HCT116 (cell line): ENCODE measurements around the gene PROK2. TPM values are rescaled to one million over a fixed set of nuclear protein-coding genes. Genes with fewer than 3 reads are reported as not detected.

Source experiments
- ATAC-seq: fragments of 200-7000 bp; cut with Tn5 transposase; 2 replicates; pipeline ENCODE4 v1.9.1; 2020; ENCODE audit warnings: mild to moderate bottlenecking, moderate library complexity
- BruUV-seq: library from RNA; stranded (reverse); fragments of 400-500 nt; replicated peaks from 2 replicates; lab custom pipeline; 2021; lab: Mats Ljungman, UMichigan
- CTCF ChIA-PET: fragments of 300-600 bp; sonication (Branson Sonifier 250); formaldehyde crosslinking; loops from one replicate; lab custom pipeline; 2021; ENCODE audit warnings: antibody characterized with exemption; lab: Charles Lee
- POLR2A ChIA-PET: fragments of 300-600, 350-600 bp; sonication (Branson Sonifier 250); formaldehyde crosslinking; loops from one replicate; lab custom pipeline; 2021; ENCODE audit warnings: antibody characterized with exemption; lab: Charles Lee
- RAD21 ChIA-PET, 2 experiments: fragments of 300-600 bp; sonication (Branson Sonifier 250); formaldehyde crosslinking; loops; one replicate each; lab custom pipeline; 2023; ENCODE audit warnings: low total read pairs in 2 of 2; ENCODE audit not compliant: uncharacterized antibody in 2 of 2, unreplicated experiment in 2 of 2, low non-redundant PET in 1 of 2; lab: Charles Lee
- DNase-seq: peaks from one replicate; pipeline ENCODE4 v3.0.0-alpha.2; 2010; ENCODE audit warnings: low read depth, low spot score
- H2AFZ ChIP-seq: fragments of 200-600 bp; shearing (Covaris generic), sonication (generic); 2 replicates; pipeline ENCODE4 v1.6.1; 2017; ENCODE audit warnings: low read depth, mixed run types, mixed read lengths, antibody characterized with exemption, low read length; ENCODE audit not compliant: poor library complexity, severe bottlenecking
- H3K27ac ChIP-seq: 2 replicates; pipeline ENCODE4 v1.5.1; 2012; ENCODE audit warnings: low read depth, low read length
- H3K27me3 ChIP-seq: fragments of 200-600 bp; sonication (generic); 2 replicates; pipeline ENCODE4 v1.6.1; 2016; ENCODE audit warnings: mixed run types, low read length, mixed read lengths; ENCODE audit not compliant: insufficient read depth
- H3K36me3 ChIP-seq, 2 experiments: fragments of 200-500 bp in 1 of 2; fragments of 200-600 bp in 1 of 2; sonication (Bioruptor generic) in 1 of 2; sonication (generic) in 1 of 2; 2 replicates each; pipeline versions ENCODE4 v1.5.1 to v1.6.1; 2014 to 2016; ENCODE audit warnings: low read length in 2 of 2, inconsistent platforms in 1 of 2, mixed read lengths in 1 of 2, mixed run types in 1 of 2; ENCODE audit not compliant: insufficient read depth in 2 of 2, control insufficient read depth in 1 of 2
- H3K4me1 ChIP-seq, 2 experiments: fragments of 200-600 bp in 1 of 2; sonication (generic) in 1 of 2; 2 replicates each; pipeline versions ENCODE4 v1.5.1 to v1.6.1; 2012 to 2017; ENCODE audit warnings: low read length in 2 of 2, inconsistent platforms in 1 of 2, mild to moderate bottlenecking in 1 of 2, mixed read lengths in 1 of 2, mixed run types in 1 of 2, moderate library complexity in 1 of 2; ENCODE audit not compliant: insufficient read depth in 2 of 2, control insufficient read depth in 1 of 2
- H3K4me2 ChIP-seq: fragments of 200-600 bp; sonication (generic); 2 replicates; pipeline ENCODE4 v1.6.1; 2017; ENCODE audit warnings: mixed run types, low read length, mixed read lengths
- H3K4me3 ChIP-seq, 2 experiments: fragments of 200-600 bp in 1 of 2; sonication (generic) in 1 of 2; replicated peaks in 1 of 2; 2 replicates each; pipeline ENCODE4 v1.5.1; 2011 to 2016; ENCODE audit warnings: low read length in 2 of 2, control low read depth in 1 of 2, low read depth in 1 of 2, mild to moderate bottlenecking in 1 of 2, mixed read lengths in 1 of 2, mixed run types in 1 of 2
- H3K79me2 ChIP-seq: fragments of 200-600 bp; sonication (generic); 2 replicates; pipeline ENCODE4 v1.6.1; 2017; ENCODE audit warnings: mild to moderate bottlenecking, mixed run types, low read length, moderate library complexity, mixed read lengths; ENCODE audit not compliant: insufficient read depth
- H3K9ac ChIP-seq: fragments of 200-600 bp; sonication (generic); 2 replicates; pipeline ENCODE4 v1.6.1; 2016; ENCODE audit warnings: low read length, mixed read lengths
- H3K9me2 ChIP-seq: fragments of 200-600 bp; sonication (generic), shearing (Covaris generic); 2 replicates; pipeline ENCODE4 v1.6.1; 2017; ENCODE audit warnings: mixed run types, mild to moderate bottlenecking, moderate library complexity; ENCODE audit not compliant: insufficient read depth
- H3K9me3 ChIP-seq, 2 experiments: fragments of 200-500 bp in 1 of 2; fragments of 200-600 bp in 1 of 2; sonication (Bioruptor generic) in 1 of 2; sonication (generic) in 1 of 2; 2 replicates each; pipeline ENCODE4 v1.6.1; 2014 to 2017; ENCODE audit warnings: low read length in 2 of 2, mixed read lengths in 2 of 2, inconsistent platforms in 1 of 2, low read depth in 1 of 2, mild to moderate bottlenecking in 1 of 2, mixed run types in 1 of 2, moderate library complexity in 1 of 2; ENCODE audit not compliant: control insufficient read depth in 1 of 2, insufficient read depth in 1 of 2
- H4K20me1 ChIP-seq: fragments of 200-600 bp; sonication (generic), shearing (Covaris generic); 2 replicates; pipeline ENCODE4 v1.6.1; 2017; ENCODE audit warnings: mixed run types, mild to moderate bottlenecking, moderate library complexity; ENCODE audit not compliant: insufficient read depth
- CBX3 ChIP-seq: IDR thresholded peaks from 2 replicates; pipeline ENCODE4 v1.6.1; 2012; ENCODE audit warnings: low read depth
- CEBPB ChIP-seq: IDR thresholded peaks from 2 replicates; pipeline ENCODE4 v1.6.1; 2012; ENCODE audit warnings: low read depth
- ELF1 ChIP-seq: IDR thresholded peaks from 2 replicates; pipeline ENCODE4 v1.6.1; 2012; ENCODE audit warnings: low read depth, borderline replicate concordance
- EZH2 ChIP-seq: fragments of 200-600 bp; sonication (generic); IDR thresholded peaks from 2 replicates; pipeline ENCODE4 v1.6.1; 2017; ENCODE audit warnings: antibody characterized with exemption, mixed run types
- EZH2phosphoT487 ChIP-seq: fragments of 200-600 bp; IDR thresholded peaks from 2 replicates; pipeline ENCODE4 v1.6.1; 2018; ENCODE audit warnings: antibody characterized with exemption, borderline replicate concordance
- FOSL1 ChIP-seq: IDR thresholded peaks from 2 replicates; pipeline ENCODE4 v1.6.1; 2012; ENCODE audit warnings: low read depth
- JUND ChIP-seq: IDR thresholded peaks from 2 replicates; pipeline ENCODE4 v1.6.1; 2012
- POLR2AphosphoS5 ChIP-seq: IDR thresholded peaks from 2 replicates; pipeline ENCODE4 v1.6.1; 2011; ENCODE audit warnings: mild to moderate bottlenecking, low read depth, low read length, moderate library complexity
- SIN3A ChIP-seq: IDR thresholded peaks from 2 replicates; pipeline ENCODE4 v1.6.1; 2012; ENCODE audit warnings: low read depth
- YY1 ChIP-seq: IDR thresholded peaks from 2 replicates; pipeline ENCODE4 v1.6.1; 2011; ENCODE audit warnings: low read length, low read depth, moderate library complexity, mild to moderate bottlenecking; ENCODE audit not compliant: insufficient replicate concordance; ENCODE audit errors: extremely low read depth
- ZFX ChIP-seq: fragments of 450-650 bp; IDR thresholded peaks from 2 replicates; pipeline ENCODE4 v1.6.1; 2017
- intact Hi-C: fragments of 100-400 bp; cut with micrococcal nuclease; formaldehyde crosslinking; loops from 2 replicates; pipeline ENCODE4 v1.10.0; 2022
- total RNA-seq: library from RNA; stranded (reverse); gene quantifications from one replicate; pipeline ENCODE4 v1.2.1, GENCODE V29; 2021; ENCODE audit not compliant: unreplicated experiment
- TF ChIP-seq, protein P1 (sequence below): IDR thresholded peaks from 2 replicates; pipeline ENCODE4 v1.6.1; 2012
- TF ChIP-seq, protein P2 (sequence below): IDR thresholded peaks from 2 replicates; pipeline ENCODE4 v1.6.1; 2012
- TF ChIP-seq, protein P3 (sequence below): IDR thresholded peaks from 2 replicates; pipeline ENCODE4 v1.6.1; 2011; ENCODE audit warnings: mild to moderate bottlenecking, low read length, moderate library complexity; ENCODE audit not compliant: insufficient replicate concordance; ENCODE audit errors: extremely low read depth
- TF ChIP-seq, protein P4 (sequence below): IDR thresholded peaks from 2 replicates; pipeline ENCODE4 v1.6.1; 2012; ENCODE audit warnings: low read depth

PROK2 gene
- total RNA-seq, 1 experiment from 2014 or later, result not detected

DNA sequence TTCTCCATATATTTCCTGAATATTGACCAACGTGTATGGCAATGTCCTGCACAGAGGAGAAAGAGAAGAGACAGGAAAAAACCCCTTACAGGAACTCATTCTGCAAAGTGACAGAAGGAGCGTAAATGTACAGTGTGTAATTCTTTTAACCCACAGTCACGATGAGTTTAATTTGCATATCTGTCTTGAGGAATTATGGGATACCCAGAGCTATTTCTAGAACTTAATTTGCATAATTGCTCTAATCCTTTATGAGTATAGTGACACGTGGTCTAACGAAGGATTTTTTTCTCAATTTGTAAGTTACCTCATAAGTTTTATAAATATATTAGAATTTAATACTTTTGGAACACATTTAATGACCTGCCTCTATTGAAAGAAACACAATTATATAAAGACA, 21.5 kb downstream of the PROK2 start:
- Histone ChIP-seq H2AFZ (no peak overlapping the region), H3K4me1 (no peaks in the 10 kb centered on the region), H3K9ac (no peak overlapping the region), H3K27me3 (peaks cover 19% of the 10 kb centered on the region), H3K9me3 (no peaks in the 10 kb centered on the region), H3K36me3 (no peaks in the 10 kb centered on the region), H4K20me1 (no peaks in the 10 kb centered on the region), H3K4me2 (no peak overlapping the region), H3K4me3 (no peak overlapping the region), H3K27ac (no peak overlapping the region), H3K79me2 (no peaks in the 10 kb centered on the region), H3K9me2 (no peaks in the 10 kb centered on the region)
- ChIA-PET RAD21 (no interaction called here), POLR2A (no interaction called here), CTCF (no interaction called here)
- DNase-seq (no peak), ATAC-seq (no peak)
- intact Hi-C loops, result no loop called here
- TF ChIP-seq, protein P1, sequence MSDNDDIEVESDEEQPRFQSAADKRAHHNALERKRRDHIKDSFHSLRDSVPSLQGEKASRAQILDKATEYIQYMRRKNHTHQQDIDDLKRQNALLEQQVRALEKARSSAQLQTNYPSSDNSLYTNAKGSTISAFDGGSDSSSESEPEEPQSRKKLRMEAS, result no peak
- TF ChIP-seq FOSL1 (no peak), EZH2phosphoT487 (no peak), ELF1 (no peak), EZH2 (no peak)
- BruUV-seq, result no TSS peak

DNA sequence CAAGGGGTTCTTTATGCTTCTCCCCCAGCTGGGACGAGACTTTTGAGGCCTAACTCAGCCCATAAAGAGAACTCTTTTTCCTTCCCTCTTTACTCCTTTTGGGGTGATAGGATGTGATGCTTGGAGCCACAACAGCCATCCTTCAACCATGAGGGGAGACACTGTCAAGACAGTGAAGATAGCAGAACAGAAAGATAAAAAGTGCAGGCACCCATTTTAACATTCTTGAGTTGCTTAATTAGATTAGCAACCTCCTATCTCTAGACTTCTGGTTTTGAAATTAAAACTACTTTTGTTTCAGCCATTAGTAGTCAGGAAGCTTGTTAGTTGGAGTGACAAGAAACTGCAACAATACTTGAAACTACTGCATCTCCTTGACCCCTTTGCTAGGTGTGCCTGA, 24.8 kb downstream of the PROK2 start:
- intact Hi-C loops, result no loop called here
- no peak for TF ChIP-seq POLR2AphosphoS5
- no peak for TF ChIP-seq FOSL1
- TF ChIP-seq CBX3, result no peak
- TF ChIP-seq, protein P2, sequence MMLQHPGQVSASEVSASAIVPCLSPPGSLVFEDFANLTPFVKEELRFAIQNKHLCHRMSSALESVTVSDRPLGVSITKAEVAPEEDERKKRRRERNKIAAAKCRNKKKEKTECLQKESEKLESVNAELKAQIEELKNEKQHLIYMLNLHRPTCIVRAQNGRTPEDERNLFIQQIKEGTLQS, result no peak
- no peak for TF ChIP-seq ZFX
- no peak for TF ChIP-seq CEBPB
- TF ChIP-seq, protein P3, sequence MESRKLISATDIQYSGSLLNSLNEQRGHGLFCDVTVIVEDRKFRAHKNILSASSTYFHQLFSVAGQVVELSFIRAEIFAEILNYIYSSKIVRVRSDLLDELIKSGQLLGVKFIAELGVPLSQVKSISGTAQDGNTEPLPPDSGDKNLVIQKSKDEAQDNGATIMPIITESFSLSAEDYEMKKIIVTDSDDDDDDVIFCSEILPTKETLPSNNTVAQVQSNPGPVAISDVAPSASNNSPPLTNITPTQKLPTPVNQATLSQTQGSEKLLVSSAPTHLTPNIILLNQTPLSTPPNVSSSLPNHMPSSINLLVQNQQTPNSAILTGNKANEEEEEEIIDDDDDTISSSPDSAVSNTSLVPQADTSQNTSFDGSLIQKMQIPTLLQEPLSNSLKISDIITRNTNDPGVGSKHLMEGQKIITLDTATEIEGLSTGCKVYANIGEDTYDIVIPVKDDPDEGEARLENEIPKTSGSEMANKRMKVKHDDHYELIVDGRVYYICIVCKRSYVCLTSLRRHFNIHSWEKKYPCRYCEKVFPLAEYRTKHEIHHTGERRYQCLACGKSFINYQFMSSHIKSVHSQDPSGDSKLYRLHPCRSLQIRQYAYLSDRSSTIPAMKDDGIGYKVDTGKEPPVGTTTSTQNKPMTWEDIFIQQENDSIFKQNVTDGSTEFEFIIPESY, result no peak
- no peak for TF ChIP-seq ELF1
- no peak for TF ChIP-seq JUND
- TF ChIP-seq, protein P4, sequence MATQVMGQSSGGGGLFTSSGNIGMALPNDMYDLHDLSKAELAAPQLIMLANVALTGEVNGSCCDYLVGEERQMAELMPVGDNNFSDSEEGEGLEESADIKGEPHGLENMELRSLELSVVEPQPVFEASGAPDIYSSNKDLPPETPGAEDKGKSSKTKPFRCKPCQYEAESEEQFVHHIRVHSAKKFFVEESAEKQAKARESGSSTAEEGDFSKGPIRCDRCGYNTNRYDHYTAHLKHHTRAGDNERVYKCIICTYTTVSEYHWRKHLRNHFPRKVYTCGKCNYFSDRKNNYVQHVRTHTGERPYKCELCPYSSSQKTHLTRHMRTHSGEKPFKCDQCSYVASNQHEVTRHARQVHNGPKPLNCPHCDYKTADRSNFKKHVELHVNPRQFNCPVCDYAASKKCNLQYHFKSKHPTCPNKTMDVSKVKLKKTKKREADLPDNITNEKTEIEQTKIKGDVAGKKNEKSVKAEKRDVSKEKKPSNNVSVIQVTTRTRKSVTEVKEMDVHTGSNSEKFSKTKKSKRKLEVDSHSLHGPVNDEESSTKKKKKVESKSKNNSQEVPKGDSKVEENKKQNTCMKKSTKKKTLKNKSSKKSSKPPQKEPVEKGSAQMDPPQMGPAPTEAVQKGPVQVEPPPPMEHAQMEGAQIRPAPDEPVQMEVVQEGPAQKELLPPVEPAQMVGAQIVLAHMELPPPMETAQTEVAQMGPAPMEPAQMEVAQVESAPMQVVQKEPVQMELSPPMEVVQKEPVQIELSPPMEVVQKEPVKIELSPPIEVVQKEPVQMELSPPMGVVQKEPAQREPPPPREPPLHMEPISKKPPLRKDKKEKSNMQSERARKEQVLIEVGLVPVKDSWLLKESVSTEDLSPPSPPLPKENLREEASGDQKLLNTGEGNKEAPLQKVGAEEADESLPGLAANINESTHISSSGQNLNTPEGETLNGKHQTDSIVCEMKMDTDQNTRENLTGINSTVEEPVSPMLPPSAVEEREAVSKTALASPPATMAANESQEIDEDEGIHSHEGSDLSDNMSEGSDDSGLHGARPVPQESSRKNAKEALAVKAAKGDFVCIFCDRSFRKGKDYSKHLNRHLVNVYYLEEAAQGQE, result no peak
- no peak for TF ChIP-seq SIN3A
- no peak for TF ChIP-seq EZH2phosphoT487
- TF ChIP-seq YY1, result no peak
- Histone ChIP-seq H4K20me1 (no peaks in the 10 kb centered on the region), H3K9me3 (no peaks in the 10 kb centered on the region), H3K27me3 (peaks cover 19% of the 10 kb centered on the region), H3K27ac (no peak overlapping the region), H3K9ac (no peak overlapping the region), H3K79me2 (no peaks in the 10 kb centered on the region), H3K36me3 (no peaks in the 10 kb centered on the region), H3K4me2 (no peak overlapping the region), H3K4me1 (no peaks in the 10 kb centered on the region), H2AFZ (no peak overlapping the region), H3K9me2 (no peaks in the 10 kb centered on the region), H3K4me3 (no peak overlapping the region)
- ChIA-PET CTCF (no interaction called here), POLR2A (no interaction called here), RAD21 (no interaction called here)
- ATAC-seq, result no peak
- no peak for DNase-seq
- BruUV-seq, result no TSS peak
